ENCODE measurements around the gene SUCLG2. TPM values are rescaled to one million over a fixed set of nuclear protein-coding genes. Genes with fewer than 3 reads are reported as not detected.
A peak's percentile ranks its signal among the peaks of the same experiment; 100 is the strongest.
"Not testable (repeated sequence)": the region's sequence is repeated elsewhere in the genome, so short reads cannot be mapped to it uniquely, and the experiment has no call there.

SUCLG2 gene
- total RNA-seq, 1 donor from 2014 or later = 104 TPM

DNA sequence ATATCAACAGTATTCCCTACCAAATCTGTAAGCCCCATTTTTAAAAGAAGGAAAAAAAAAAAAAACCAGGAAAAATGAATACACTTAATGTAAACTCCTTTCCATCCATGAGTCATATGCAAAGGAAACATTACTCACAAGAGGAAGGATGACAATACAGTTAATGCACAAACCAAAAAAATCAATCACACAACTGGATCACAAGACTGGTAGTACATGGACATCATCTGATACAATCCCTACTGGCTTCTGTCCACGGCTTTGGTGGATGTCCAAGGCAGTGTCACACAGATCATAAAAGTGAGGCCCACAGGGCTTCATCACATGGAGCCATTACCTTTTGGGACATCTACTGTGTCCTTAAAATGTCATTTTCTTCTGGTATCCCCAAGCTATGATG lies 44.0 kb downstream of the SUCLG2 start:
- peak; percentile 80 for DNase-seq (ENCODE audit: low spot score)

DNA sequence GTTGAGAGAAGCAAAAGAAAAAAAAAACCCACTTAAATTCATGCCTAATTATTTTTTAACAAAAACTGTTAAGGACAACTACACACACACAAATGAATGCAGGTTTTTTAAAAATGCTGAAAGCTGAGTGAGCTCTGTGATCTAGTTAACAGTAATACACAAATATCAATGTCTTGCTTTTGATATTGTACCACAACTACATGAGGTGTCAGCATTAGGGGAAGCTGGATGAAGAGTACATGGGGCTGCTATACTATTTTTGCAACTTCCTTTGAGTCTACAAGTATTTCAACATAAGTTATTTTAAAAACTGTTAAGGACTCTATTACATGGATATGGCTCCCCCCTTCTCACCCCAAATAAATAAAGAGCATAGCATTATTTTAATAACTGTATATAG lies 44.7 kb downstream of the SUCLG2 start:
- DNase-seq (ENCODE audit: low spot score) = no peak

GRCh38 chr3:67608034-67608433 lies 46.4 kb downstream of the SUCLG2 start:
- no peak for DNase-seq (ENCODE audit: low spot score)

DNA sequence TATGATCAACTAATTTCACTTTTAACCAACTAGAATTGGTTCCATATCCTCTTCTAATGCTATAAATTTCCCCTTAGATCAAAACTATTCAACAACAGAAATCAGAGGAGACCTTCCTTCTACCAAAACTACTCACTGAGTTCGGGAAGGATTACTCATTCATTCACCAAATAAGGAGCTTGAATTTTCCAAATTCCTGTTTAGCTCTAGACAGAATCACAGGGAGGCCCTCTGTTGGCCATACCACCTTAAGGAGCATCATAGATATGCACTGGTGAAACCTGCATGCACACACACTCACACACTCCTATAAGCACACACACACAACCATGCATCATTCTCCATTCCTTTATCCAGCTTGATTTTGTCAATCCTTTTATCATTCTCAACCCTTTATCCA lies 49.0 kb downstream of the SUCLG2 start:
- no peak for DNase-seq (ENCODE audit: low spot score)

DNA sequence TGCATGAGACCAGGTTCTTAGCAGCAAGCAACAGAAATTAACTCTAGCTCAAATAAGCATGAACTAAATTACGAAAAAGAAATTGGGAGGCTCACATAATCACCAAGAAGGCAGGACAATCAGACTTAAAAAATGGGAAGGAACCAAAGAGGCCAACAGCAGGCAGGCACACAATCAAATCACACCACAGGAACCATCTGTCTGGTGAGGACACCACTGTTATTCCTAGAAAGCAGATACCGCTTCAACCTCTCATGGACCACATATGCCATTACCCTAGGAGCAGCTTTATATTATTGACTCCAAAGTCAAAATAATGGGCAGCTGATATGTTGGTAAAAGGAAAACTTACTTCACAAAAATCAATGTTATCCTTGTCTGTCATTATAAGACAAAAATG lies 51.6 kb downstream of the SUCLG2 start:
- DNase-seq (ENCODE audit: low spot score) = no peak

DNA sequence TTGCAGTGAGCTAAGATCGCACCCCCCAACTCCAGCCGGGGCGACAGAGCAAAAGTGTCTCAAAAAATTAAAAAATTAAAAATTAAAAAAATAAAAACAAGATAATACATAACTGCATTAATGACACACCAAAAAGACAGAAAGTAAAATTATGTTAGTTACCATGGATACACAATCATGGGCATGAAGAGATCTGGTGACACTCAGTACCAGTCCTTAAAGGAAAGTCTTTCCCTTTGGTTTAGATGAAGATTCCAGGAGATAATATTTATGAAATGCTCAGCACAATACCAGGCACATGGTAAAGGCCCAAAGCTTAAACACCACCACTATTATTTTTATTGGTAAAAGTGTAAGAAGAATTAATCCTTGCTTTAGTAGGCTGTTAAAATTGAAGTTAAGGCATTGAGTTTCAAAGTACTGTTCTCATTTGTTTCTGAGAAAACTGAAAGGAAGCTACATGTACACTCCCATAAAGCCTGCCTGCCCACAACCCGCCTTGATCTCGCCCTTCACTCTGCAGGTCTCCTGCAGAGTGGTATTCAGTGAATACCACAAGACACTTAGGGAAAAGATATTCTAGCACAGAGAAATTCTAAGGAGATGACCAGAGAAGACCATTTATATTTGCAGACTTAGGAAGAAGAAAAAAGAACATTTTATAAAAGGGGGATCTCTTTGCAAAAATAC lies 52.3 kb downstream of the SUCLG2 start:
- DNase-seq (ENCODE audit: low spot score) = no peak

DNA sequence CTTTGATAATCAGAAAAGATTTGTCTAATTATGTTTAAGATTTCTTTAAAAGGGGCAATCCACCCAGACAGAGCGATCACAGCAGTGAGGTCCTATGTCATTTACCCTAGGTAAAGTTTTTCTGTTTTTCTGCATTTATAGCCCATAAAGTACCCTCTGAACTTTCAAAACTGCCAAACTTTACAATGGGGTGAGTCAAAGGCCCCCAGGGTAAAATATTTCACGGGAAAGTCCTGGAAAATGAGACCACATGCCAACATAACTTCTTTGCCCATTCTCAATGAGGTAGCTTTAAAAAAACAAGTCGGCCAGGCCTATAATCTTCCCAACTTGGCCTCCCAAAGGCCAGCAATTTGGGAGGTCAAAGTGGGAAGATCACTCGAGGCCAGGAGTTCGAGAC lies 53.0 kb downstream of the SUCLG2 start:
- DNase-seq (ENCODE audit: low spot score) = no peak

- no peak for DNase-seq (ENCODE audit: low spot score)
These were observed 54.6 kb downstream of the SUCLG2 start for GRCh38 chr3:67599821-67600220.

- no peak for DNase-seq (ENCODE audit: low spot score)
These were observed 55.4 kb downstream of the SUCLG2 start for GRCh38 chr3:67598814-67599556.

- no peak for DNase-seq (ENCODE audit: low spot score)
These were observed 59.0 kb downstream of the SUCLG2 start for GRCh38 chr3:67595424-67595823.

GRCh38 chr3:67593761-67594234 lies 60.6 kb downstream of the SUCLG2 start:
- no peak for DNase-seq (ENCODE audit: low spot score)

DNA sequence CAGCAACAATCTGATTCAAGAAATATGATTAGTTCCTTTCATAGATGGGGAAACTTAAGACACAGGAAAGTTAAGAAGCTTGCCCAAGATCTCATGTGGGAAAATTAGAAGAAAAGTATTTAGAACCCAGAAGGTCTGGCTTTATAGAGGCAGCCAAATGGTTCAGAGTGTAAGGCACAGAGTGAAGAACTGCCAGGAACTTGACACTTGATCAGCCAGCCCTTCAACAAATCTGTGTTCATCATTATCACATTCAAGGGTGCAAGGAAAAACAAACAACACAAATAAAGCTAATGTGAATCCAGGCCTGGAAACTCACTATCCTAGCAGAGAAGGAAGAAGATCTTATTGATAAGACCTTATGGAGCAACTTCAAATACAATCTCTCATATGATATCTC lies 62.4 kb downstream of the SUCLG2 start:
- DNase-seq (ENCODE audit: low spot score) = no peak

DNA sequence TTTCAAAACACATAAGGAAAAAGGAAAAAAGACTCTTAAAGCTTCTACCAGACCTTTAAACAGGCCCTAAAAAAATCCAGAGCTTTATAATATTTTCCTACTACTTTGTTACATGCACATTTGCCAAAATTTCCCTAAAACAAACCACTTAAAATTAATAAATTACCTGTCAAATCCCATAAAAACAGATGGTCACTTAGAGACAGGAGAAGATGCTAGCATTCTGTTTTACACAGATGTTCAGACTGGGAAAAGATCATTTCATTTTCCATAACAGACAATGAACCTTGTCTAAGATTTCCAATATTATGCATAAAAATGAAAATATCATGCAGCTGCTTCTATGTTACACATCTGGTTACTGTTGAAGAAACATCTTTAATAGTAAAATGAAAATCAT lies 66.6 kb downstream of the SUCLG2 start:
- DNase-seq (ENCODE audit: low spot score) = no peak

DNA sequence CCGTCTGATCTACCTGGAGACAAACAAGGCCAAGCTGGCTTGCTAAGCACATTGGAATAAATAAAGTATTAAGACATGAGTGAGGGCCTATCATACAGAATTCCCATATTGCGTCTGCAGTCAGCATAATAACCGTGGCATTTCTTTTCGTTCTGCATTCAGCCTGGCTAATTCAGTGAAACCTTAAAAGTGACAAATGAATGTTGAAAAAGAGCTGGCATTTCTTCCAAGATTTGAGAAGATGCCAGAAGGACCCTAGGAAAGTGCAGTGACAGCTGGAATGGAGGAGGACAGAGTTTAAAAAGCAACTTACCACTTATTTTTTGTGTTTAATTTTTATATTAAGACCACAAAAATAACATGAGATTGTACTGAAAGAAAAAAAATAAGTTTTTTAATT lies 67.1 kb downstream of the SUCLG2 start:
- DNase-seq (ENCODE audit: low spot score) = no peak

DNA sequence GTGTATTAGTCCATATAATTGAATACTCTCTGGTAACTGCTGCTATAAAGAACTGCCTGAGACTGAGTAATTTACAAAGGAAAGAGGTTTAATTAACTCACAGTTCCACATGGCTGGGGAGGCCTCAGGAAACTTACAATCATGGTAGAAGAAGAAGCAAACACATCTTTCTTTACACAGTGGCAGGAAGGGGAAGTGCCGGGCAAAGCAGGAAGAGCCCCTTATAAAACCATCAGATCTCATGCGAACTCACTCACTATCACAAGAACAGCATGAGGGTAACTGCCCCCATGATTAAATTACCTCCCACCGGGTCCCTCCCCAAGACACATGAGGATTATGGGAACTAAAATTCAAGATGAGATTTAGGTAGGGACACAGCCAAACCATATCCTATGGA lies 69.8 kb downstream of the SUCLG2 start:
- DNase-seq (ENCODE audit: low spot score) = not testable (repeated sequence)

- no peak for DNase-seq (ENCODE audit: low spot score)
These were observed 73.9 kb downstream of the SUCLG2 start for GRCh38 chr3:67580430-67581000.

DNA sequence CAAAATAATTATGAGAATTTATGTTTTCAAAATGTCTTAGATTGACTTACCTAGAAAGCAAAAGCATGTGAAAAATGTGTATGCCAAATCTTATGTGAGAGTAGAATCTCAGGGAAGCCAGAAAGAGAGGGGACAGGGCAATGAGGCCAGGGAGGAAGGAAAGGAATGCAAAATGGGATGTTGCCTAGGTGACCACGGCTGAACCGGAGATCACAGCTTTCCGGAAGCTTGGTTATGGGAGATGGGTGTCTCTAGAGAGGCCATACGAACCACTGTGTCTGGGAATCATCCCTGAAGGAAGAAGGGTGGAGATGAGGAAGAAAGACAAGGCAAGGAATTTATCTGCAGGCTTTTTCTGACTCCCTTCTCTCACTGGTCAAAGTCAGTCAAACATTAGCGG lies 76.0 kb downstream of the SUCLG2 start:
- no peak for DNase-seq (ENCODE audit: low spot score)

- no peak for DNase-seq (ENCODE audit: low spot score)
These were observed 78.0 kb downstream of the SUCLG2 start for GRCh38 chr3:67576441-67576840.

GRCh38 chr3:67569324-67569723 lies 85.1 kb downstream of the SUCLG2 start:
- DNase-seq (ENCODE audit: low spot score) = peak; percentile 80

GRCh38 chr3:67567893-67568292 lies 86.5 kb downstream of the SUCLG2 start:
- DNase-seq (ENCODE audit: low spot score) = no peak

DNA sequence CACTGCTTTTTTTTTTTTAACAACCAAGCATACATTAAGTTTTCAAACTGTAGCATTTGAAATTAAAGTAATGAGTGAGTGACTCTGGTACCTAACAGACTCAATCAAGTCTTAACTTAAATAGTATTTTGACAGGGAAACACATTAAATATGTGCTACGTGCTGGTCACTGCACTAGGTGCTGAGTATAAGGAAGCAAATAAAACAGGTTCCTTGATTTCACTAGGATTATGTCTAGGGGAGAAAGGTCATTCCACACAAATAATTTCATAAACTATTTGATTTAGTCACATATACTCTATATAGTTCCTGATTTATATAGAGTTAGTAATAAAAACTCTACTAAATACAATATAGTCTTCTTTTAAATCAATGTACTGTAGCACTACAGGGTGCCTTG lies 89.4 kb downstream of the SUCLG2 start:
- no peak for DNase-seq (ENCODE audit: low spot score)

- no peak for DNase-seq (ENCODE audit: low spot score)
These were observed 90.4 kb downstream of the SUCLG2 start for GRCh38 chr3:67564008-67564407.
